Right lobe of liver (tissue), 4 donors: ENCODE results near the gene RNF182.

Experiments used
- CTCF ChIP-seq, 4 donors: fragments of 200-600 bp in 3 of 4; fragments of 450-650 bp in 1 of 4; IDR thresholded peaks; one replicate each; pipeline versions ENCODE4 v1.5.1 to v1.8.0; 2016 to 2022; ENCODE audit warnings: antibody characterized with exemption in 4 of 4, mild to moderate bottlenecking in 2 of 4
- POLR2A ChIP-seq: fragments of 450-650 bp; IDR thresholded peaks from one replicate; pipeline ENCODE4 v1.6.1; 2017; ENCODE audit warnings: antibody characterized with exemption, mild to moderate bottlenecking
- donor health status: DM: no; HTN: no; CAD: no.
- donor health status: DM: no; HTN: no; CAD: no.
- donor health status: DM: no; HTN: yes; CAD: no.

GRCh38 chr6:13991393-13991792, 66.6 kb downstream of the RNF182 start:
- no peak for TF ChIP-seq CTCF (IDR thresholded peaks at IDR 0.05)
- no peak for TF ChIP-seq POLR2A
